H9 (cell line): ENCODE results near the gene PPP1R27. TPM values are rescaled to one million over a fixed set of nuclear protein-coding genes. Genes with fewer than 3 reads are reported as not detected.

Experiments
- DNase-seq: peaks from one replicate; pipeline ENCODE4 v3.0.0-alpha.2; 2017
- H2AFZ ChIP-seq: one replicate; pipeline ENCODE4 v1.6.1; 2013; ENCODE audit warnings: mild to moderate bottlenecking, low read length, control low read depth, moderate library complexity
- H2AK5ac ChIP-seq: 2 replicates; pipeline ENCODE4 v1.6.1; 2013; ENCODE audit warnings: low read length, control low read depth, mixed read lengths; ENCODE audit not compliant: insufficient read length
- H2BK120ac ChIP-seq: one replicate; pipeline ENCODE4 v1.6.1; 2013; ENCODE audit warnings: low read depth, mild to moderate bottlenecking, low read length, control low read depth, inconsistent platforms; ENCODE audit not compliant: poor library complexity, severe bottlenecking
- H2BK12ac ChIP-seq: 2 replicates; pipeline ENCODE4 v1.6.1; 2013; ENCODE audit warnings: low read length, control low read depth, mixed read lengths, low read depth; ENCODE audit not compliant: insufficient read length
- H2BK15ac ChIP-seq: 2 replicates; pipeline ENCODE4 v1.6.1; 2013; ENCODE audit warnings: low read depth, low read length, control low read depth
- H2BK20ac ChIP-seq: one replicate; pipeline ENCODE4 v1.6.1; 2013; ENCODE audit warnings: low read depth, mild to moderate bottlenecking, low read length, control low read depth, inconsistent platforms; ENCODE audit not compliant: poor library complexity, severe bottlenecking
- H2BK5ac ChIP-seq: 2 replicates; pipeline ENCODE4 v1.6.1; 2013; ENCODE audit warnings: low read length, control low read depth, mixed read lengths; ENCODE audit not compliant: insufficient read length
- H3K14ac ChIP-seq: 2 replicates; pipeline ENCODE4 v1.6.1; 2013; ENCODE audit warnings: low read length, control low read depth; ENCODE audit not compliant: insufficient read depth
- H3K18ac ChIP-seq: 2 replicates; pipeline ENCODE4 v1.6.1; 2013; ENCODE audit warnings: low read depth, mild to moderate bottlenecking, mixed read lengths, low read length, control low read depth; ENCODE audit not compliant: insufficient read length
- H3K23ac ChIP-seq: 2 replicates; pipeline ENCODE4 v1.6.1; 2013; ENCODE audit warnings: low read length, control low read depth, mixed read lengths, low read depth; ENCODE audit not compliant: insufficient read length
- H3K23me2 ChIP-seq: 2 replicates; pipeline ENCODE4 v1.6.1; 2013; ENCODE audit warnings: low read depth, mild to moderate bottlenecking, mixed read lengths, low read length, control low read depth; ENCODE audit not compliant: insufficient read length, poor library complexity, severe bottlenecking
- H3K27ac ChIP-seq: 2 replicates; pipeline ENCODE4 v1.5.1; 2013; ENCODE audit warnings: low read length, control low read depth, mixed read lengths, low read depth; ENCODE audit not compliant: insufficient read length
- H3K27me3 ChIP-seq: 2 replicates; pipeline ENCODE4 v1.6.1; 2013; ENCODE audit warnings: low read length, control low read depth, inconsistent platforms; ENCODE audit not compliant: insufficient read depth
- H3K4ac ChIP-seq: 2 replicates; pipeline ENCODE4 v1.6.1; 2013; ENCODE audit warnings: low read depth, mild to moderate bottlenecking, control low read depth, inconsistent platforms, low read length, moderate library complexity
- H3K4me1 ChIP-seq: 2 replicates; pipeline ENCODE4 v1.6.1; 2013; ENCODE audit warnings: low read length, control low read depth, inconsistent platforms; ENCODE audit not compliant: insufficient read depth
- H3K4me2 ChIP-seq: 2 replicates; pipeline ENCODE4 v1.6.1; 2013; ENCODE audit warnings: low read length, control low read depth, mixed read lengths; ENCODE audit not compliant: insufficient read length, insufficient read depth
- H3K56ac ChIP-seq: 2 replicates; pipeline ENCODE4 v1.6.1; 2013; ENCODE audit warnings: low read depth, mild to moderate bottlenecking, mixed read lengths, low read length, control low read depth; ENCODE audit not compliant: insufficient read length
- H3K79me1 ChIP-seq: 2 replicates; pipeline ENCODE4 v1.6.1; 2013; ENCODE audit warnings: low read depth, mild to moderate bottlenecking, moderate library complexity, low read length, control low read depth, inconsistent platforms; ENCODE audit not compliant: insufficient read depth, poor library complexity, severe bottlenecking
- H3K79me2 ChIP-seq: 2 replicates; pipeline ENCODE4 v1.6.1; 2013; ENCODE audit warnings: low read length, control low read depth, inconsistent platforms; ENCODE audit not compliant: insufficient read depth
- H3K9ac ChIP-seq: 2 replicates; pipeline ENCODE4 v1.6.1; 2013; ENCODE audit warnings: low read length, control low read depth, mixed read lengths; ENCODE audit not compliant: insufficient read length; ENCODE audit errors: extremely low read depth
- H3K9me3 ChIP-seq: one replicate; pipeline ENCODE4 v1.6.1; 2013; ENCODE audit warnings: low read depth, low read length, inconsistent platforms; ENCODE audit not compliant: control insufficient read depth
- H3T11ph ChIP-seq: one replicate; pipeline ENCODE4 v1.6.1; 2013; ENCODE audit warnings: mild to moderate bottlenecking, low read length, control low read depth, inconsistent platforms
- H4K20me1 ChIP-seq: one replicate; pipeline ENCODE4 v1.6.1; 2013; ENCODE audit not compliant: control insufficient read depth, insufficient read length, insufficient read depth
- H4K5ac ChIP-seq: 2 replicates; pipeline ENCODE4 v1.6.1; 2013; ENCODE audit warnings: low read depth, mild to moderate bottlenecking, mixed read lengths, low read length, control low read depth; ENCODE audit not compliant: insufficient read length
- H4K8ac ChIP-seq: replicated peaks from 2 replicates; pipeline ENCODE4 v1.6.1; 2013; ENCODE audit warnings: low read length, control low read depth, mixed read lengths, low read depth; ENCODE audit not compliant: insufficient read length
- H4K91ac ChIP-seq: 2 replicates; pipeline ENCODE4 v1.6.1; 2013; ENCODE audit warnings: low read depth, mild to moderate bottlenecking, moderate library complexity, mixed read lengths, low read length, control low read depth; ENCODE audit not compliant: insufficient read length
- H3K27ac Mint-ChIP-seq, 3 experiments: 2 replicates in 2 of 3; 3 replicates in 1 of 3; pipeline ENCODE4 v1.8.0; 2020 to 2021; ENCODE audit warnings: mixed read lengths in 3 of 3, mild to moderate bottlenecking in 1 of 3, moderate library complexity in 1 of 3
- H3K27me3 Mint-ChIP-seq: 2 replicates; pipeline ENCODE4 v1.8.0; 2021; ENCODE audit warnings: low read depth, mild to moderate bottlenecking, moderate library complexity, mixed read lengths
- H3K36me3 Mint-ChIP-seq, 3 experiments: 2 replicates in 2 of 3; 3 replicates in 1 of 3; pipeline ENCODE4 v1.8.0; 2020 to 2021; ENCODE audit warnings: low read depth in 3 of 3, mixed read lengths in 3 of 3; ENCODE audit not compliant: insufficient read depth in 1 of 3
- H3K4me1 Mint-ChIP-seq, 2 experiments: 2 replicates each; pipeline ENCODE4 v1.8.0; 2020; ENCODE audit warnings: mixed read lengths in 2 of 2
- H3K4me3 Mint-ChIP-seq, 2 experiments: 2 replicates in 1 of 2; 3 replicates in 1 of 2; pipeline ENCODE4 v1.8.0; 2020 to 2021; ENCODE audit warnings: mild to moderate bottlenecking in 2 of 2, mixed read lengths in 2 of 2, moderate library complexity in 1 of 2
- H3K9me3 Mint-ChIP-seq, 2 experiments: 2 replicates in 1 of 2; 3 replicates in 1 of 2; pipeline ENCODE4 v1.8.0; 2020; ENCODE audit warnings: mild to moderate bottlenecking in 2 of 2, mixed read lengths in 2 of 2, moderate library complexity in 1 of 2
- WGBS: extraction: QIAGEN DNeasy Blood & Tissue Kit; methylation state at CpG from one replicate; pipeline ENCODE4 v1.1.7; 2013; ENCODE audit warnings: missing lambda C conversion rate, low lambda C conversion rate, mixed read lengths; ENCODE audit not compliant: insufficient read length; ENCODE audit errors: extremely low coverage; 5-methylcytosine and 5-hydroxymethylcytosine counted together
- total RNA-seq: library from RNA; stranded (reverse); gene quantifications from 2 replicates; pipeline ENCODE4 v1.2.1, GENCODE V29; 2021
- TF ChIP-seq, protein P1 (sequence below): fragments of 200-600 bp; sonication (generic); conservative IDR thresholded peaks from 3 replicates; pipeline ENCODE4 v1.8.0; 2021; ENCODE audit warnings: antibody characterized with exemption, mild to moderate bottlenecking

PPP1R27 gene
- total RNA-seq, 1 experiment from 2014 or later, result 0.22 TPM

DNA sequence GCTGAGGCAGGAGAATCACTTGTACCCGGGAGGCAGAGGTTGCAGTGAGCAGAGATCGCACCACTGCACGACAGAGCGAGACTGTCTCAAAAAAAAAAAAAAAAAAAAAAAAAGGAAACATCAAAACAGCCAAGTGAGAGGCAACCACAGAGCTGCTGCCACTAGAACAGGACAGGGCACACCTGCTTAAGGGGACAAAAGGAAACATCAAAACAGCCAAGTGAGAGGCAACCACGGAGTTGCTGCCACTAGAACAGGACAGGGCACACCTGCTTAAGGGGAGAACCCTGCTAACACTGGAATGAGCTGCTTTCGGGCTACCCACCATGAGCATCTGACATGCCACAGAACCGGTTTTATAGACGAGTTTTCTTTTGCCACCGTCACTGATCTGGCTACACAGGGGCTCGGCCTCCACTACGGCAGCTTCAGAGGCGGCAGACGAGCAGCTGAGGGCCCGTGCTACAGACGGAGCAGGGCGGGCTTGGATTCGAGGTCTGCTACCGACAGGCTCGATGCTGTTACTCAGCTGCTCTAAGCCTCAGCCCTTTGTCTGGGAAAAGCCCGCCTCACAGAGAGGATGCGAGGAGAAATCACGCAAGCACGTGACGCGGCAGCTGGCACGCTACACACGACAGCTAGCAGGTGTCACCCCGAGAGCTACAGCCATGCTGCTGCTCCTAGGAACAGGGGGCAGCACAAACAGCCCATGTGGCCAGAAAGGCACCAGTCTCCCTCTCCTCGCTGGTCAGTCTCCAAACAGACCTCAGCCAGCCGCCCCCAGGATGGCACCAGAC is 23.5 kb upstream of the PPP1R27 start:
- peaks cover 14% of the 10 kb centered on the region for H3K79me1 ChIP-seq
- H3K4me1 Mint-ChIP-seq, result peaks cover 9 to 20% of the 10 kb centered on the region in 2 experiments
- H3K9ac ChIP-seq, result peak overlapping the region; percentile 13
- peaks cover 10% of the 10 kb centered on the region for H3K23me2 ChIP-seq
- H2BK15ac ChIP-seq, result no peak overlapping the region
- H2BK20ac ChIP-seq, result no peak overlapping the region
- no peak overlapping the region for H3T11ph ChIP-seq
- H3K27me3 Mint-ChIP-seq, result peaks cover 2% of the 10 kb centered on the region
- no peak overlapping the region for H4K8ac ChIP-seq
- peaks cover 2% of the 10 kb centered on the region for H4K20me1 ChIP-seq
- H2BK120ac ChIP-seq, result no peak overlapping the region
- H3K4me2 ChIP-seq, result peak overlapping the region; percentile 78
- no peak overlapping the region; a peak in 1 of 7 replicates for H3K27ac Mint-ChIP-seq
- no peak overlapping the region for H4K91ac ChIP-seq
- H2BK5ac ChIP-seq, result no peak overlapping the region
- no peak for DNase-seq
- H3K23ac ChIP-seq, result no peak overlapping the region
- no peak overlapping the region for H3K56ac ChIP-seq
- H3K27ac ChIP-seq, result no peak overlapping the region
- peaks cover 20% of the 10 kb centered on the region; the same call in 1 of the 2 replicates for H3K79me2 ChIP-seq
- no peak overlapping the region for H2AK5ac ChIP-seq
- TF ChIP-seq, protein P1, sequence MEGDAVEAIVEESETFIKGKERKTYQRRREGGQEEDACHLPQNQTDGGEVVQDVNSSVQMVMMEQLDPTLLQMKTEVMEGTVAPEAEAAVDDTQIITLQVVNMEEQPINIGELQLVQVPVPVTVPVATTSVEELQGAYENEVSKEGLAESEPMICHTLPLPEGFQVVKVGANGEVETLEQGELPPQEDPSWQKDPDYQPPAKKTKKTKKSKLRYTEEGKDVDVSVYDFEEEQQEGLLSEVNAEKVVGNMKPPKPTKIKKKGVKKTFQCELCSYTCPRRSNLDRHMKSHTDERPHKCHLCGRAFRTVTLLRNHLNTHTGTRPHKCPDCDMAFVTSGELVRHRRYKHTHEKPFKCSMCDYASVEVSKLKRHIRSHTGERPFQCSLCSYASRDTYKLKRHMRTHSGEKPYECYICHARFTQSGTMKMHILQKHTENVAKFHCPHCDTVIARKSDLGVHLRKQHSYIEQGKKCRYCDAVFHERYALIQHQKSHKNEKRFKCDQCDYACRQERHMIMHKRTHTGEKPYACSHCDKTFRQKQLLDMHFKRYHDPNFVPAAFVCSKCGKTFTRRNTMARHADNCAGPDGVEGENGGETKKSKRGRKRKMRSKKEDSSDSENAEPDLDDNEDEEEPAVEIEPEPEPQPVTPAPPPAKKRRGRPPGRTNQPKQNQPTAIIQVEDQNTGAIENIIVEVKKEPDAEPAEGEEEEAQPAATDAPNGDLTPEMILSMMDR, result no peak
- no peak overlapping the region for H3K4ac ChIP-seq
- H2AFZ ChIP-seq, result no peak overlapping the region
- H4K5ac ChIP-seq, result no peak overlapping the region
- no peak overlapping the region for H2BK12ac ChIP-seq
- no CpG with 5 or more reads among the region's 30 CpGs for WGBS
- peaks cover 20 to 62% (median 55%) of the 10 kb centered on the region in 3 experiments; a peak in 6 of 7 replicates for H3K36me3 Mint-ChIP-seq
- peaks cover 0 to 3% of the 10 kb centered on the region in 2 experiments; a peak in 1 of 5 replicates for H3K9me3 Mint-ChIP-seq
- no peak overlapping the region for H3K18ac ChIP-seq
- peaks cover 3% of the 10 kb centered on the region; the same call in 1 of the 2 replicates for H3K4me1 ChIP-seq
- H3K4me3 Mint-ChIP-seq, result peak overlapping the region; percentile 82 to 88; a peak in 4 of 5 replicates
- H3K14ac ChIP-seq, result no peak overlapping the region
- H3K27me3 ChIP-seq, result no peaks in the 10 kb centered on the region
- H3K9me3 ChIP-seq, result no peaks in the 10 kb centered on the region
